Sigmoid colon (tissue), 7 donors: ENCODE data around the gene SDK1. TPM values are rescaled to one million over a fixed set of nuclear protein-coding genes. Genes with fewer than 3 reads are reported as not detected.

Experiments
- DNase-seq: peaks from one replicate; pipeline ENCODE4 v3.0.0-alpha.2; 2019
- H3K27ac ChIP-seq, 4 donors: fragments of 200-600 bp; sonication (generic); one replicate each; pipeline ENCODE4 v1.5.1; 2016 to 2019; ENCODE audit warnings: mild to moderate bottlenecking in 1 of 4
- H3K27me3 ChIP-seq, 3 donors: fragments of 200-600 bp; sonication (generic); one replicate each; pipeline ENCODE4 v1.5.1; 2019; ENCODE audit warnings: mild to moderate bottlenecking in 1 of 3
- H3K36me3 ChIP-seq, 4 donors: fragments of 200-600 bp; sonication (generic); one replicate each; pipeline ENCODE4 v1.5.1; 2016 to 2019
- H3K4me1 ChIP-seq, 4 donors: fragments of 200-600 bp; sonication (generic); one replicate each; pipeline ENCODE4 v1.5.1; 2017 to 2019
- H3K4me3 ChIP-seq, 4 donors: fragments of 200-600 bp; sonication (generic); one replicate each; pipeline ENCODE4 v1.5.1; 2017 to 2019; ENCODE audit warnings: mild to moderate bottlenecking in 2 of 4, moderate library complexity in 1 of 4
- H3K9me3 ChIP-seq, 4 donors: fragments of 200-600 bp in 3 of 4; sonication (generic) in 3 of 4; one replicate each; pipeline versions ENCODE4 v1.5.1 to v1.6.1; 2013 to 2019
- CTCF ChIP-seq, 4 experiments: fragments of 450-650 bp in 3 of 4; fragments of 200-600 bp in 1 of 4; IDR thresholded peaks; one replicate each; pipeline ENCODE4 v1.5.1; 2016 to 2019; ENCODE audit warnings: antibody characterized with exemption in 4 of 4, mild to moderate bottlenecking in 3 of 4, moderate library complexity in 2 of 4
- EP300 ChIP-seq, 4 donors: sonication (generic); formaldehyde crosslinking; IDR thresholded peaks; one replicate each; pipeline ENCODE4 v1.6.1; 2017; ENCODE audit warnings: antibody characterized with exemption in 4 of 4
- POLR2A ChIP-seq, 2 donors: fragments of 450-650 bp; IDR thresholded peaks; one replicate each; pipeline ENCODE4 v1.6.1; 2016; ENCODE audit warnings: antibody characterized with exemption in 2 of 2, mild to moderate bottlenecking in 2 of 2, moderate library complexity in 2 of 2
- POLR2AphosphoS5 ChIP-seq, 4 donors: sonication (generic); formaldehyde crosslinking; IDR thresholded peaks; one replicate each; pipeline ENCODE4 v1.6.1; 2017; ENCODE audit warnings: antibody characterized with exemption in 4 of 4
- WGBS, 2 donors: extraction: QIAGEN DNeasy Blood & Tissue Kit; methylation state at CpG; one replicate each; pipeline ENCODE4 v1.1.7; 2013; 5-methylcytosine and 5-hydroxymethylcytosine counted together
- intact Hi-C: fragments of 100-400 bp; cut with DNase I; formaldehyde crosslinking; loops from one replicate; pipeline ENCODE4 v1.15.1; 2023
- polyA plus RNA-seq, 3 donors: library from polyadenylated mRNA; stranded (reverse); fragments of 200-250 nt; gene quantifications; one replicate each; pipeline ENCODE4 v1.2.3, GENCODE V29; 2013
- total RNA-seq, 4 donors: library from RNA; depleted of rRNA; stranded (reverse); fragments of >200 nt; gene quantifications; one replicate each; pipeline ENCODE4 v1.1.0, GENCODE V29; 2016
- donor health status: healthy with polysubstance abuse.
- donor health status: Bipolar disorder and iron deficiency.
- donor health status: healthy.

SDK1 gene
- total and polyA plus RNA-seq, 7 donors: under 0.01 to 23.0 (median 10.0) TPM; not detected in 1

- intact Hi-C loops: no loop called here
- no peak for DNase-seq
- no peak for TF ChIP-seq EP300 (IDR thresholded peaks at IDR 0.05)
- no peak for TF ChIP-seq POLR2A (IDR thresholded peaks at IDR 0.05)
- no peak for TF ChIP-seq CTCF (IDR thresholded peaks at IDR 0.05)
- no peak for TF ChIP-seq POLR2AphosphoS5 (IDR thresholded peaks at IDR 0.05)
These were observed 798.6 kb downstream of the SDK1 start for GRCh38 chr7:4099651-4100050.

DNA sequence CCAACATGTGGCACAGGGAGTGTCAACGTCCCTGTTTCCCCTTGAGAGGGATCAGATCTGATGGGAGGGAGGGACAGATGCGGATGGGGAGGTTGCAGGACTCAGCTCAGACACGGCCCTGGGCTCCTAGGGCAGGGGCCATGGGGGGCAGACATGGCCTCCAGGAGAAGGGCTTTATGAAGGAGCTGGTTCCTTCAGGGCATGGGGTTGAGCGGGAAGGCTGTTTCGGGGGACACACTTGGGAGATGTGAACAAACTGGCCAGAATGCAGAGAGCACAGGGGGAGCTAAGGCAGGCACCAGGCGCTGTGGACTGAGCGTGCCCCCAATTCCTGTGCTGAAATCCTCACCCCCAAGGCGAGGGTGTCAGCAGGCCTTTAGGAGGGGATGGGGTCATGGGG is 799.1 kb downstream of the SDK1 start:
- WGBS, 2 donors: 86 to 88% methylated on average over 8 of the region's 8 CpGs
- H3K36me3 ChIP-seq: no peaks in the 10 kb centered on the region
- intact Hi-C loops: no loop called here
- no peak for DNase-seq
- no peak overlapping the region for H3K27ac ChIP-seq
- H3K27me3 ChIP-seq: no peaks in the 10 kb centered on the region
- H3K9me3 ChIP-seq: no peaks in the 10 kb centered on the region
- no peaks in the 10 kb centered on the region for H3K4me1 ChIP-seq
- H3K4me3 ChIP-seq: no peak overlapping the region
- no peak for TF ChIP-seq CTCF (IDR thresholded peaks at IDR 0.05)
- TF ChIP-seq POLR2A (IDR thresholded peaks at IDR 0.05): no peak
- no peak for TF ChIP-seq POLR2AphosphoS5 (IDR thresholded peaks at IDR 0.05)
- no peak for TF ChIP-seq EP300 (IDR thresholded peaks at IDR 0.05)

More at GRCh38 chr7:4099651-4100050, 798.6 kb downstream of the SDK1 start:
- H3K4me1 ChIP-seq: no peaks in the 10 kb centered on the region
- WGBS, 2 donors: 92 to 94% methylated on average over 14 of the region's 14 CpGs
- H3K4me3 ChIP-seq: no peak overlapping the region
- no peak overlapping the region for H3K27ac ChIP-seq
- H3K36me3 ChIP-seq: no peaks in the 10 kb centered on the region
- no peaks in the 10 kb centered on the region for H3K27me3 ChIP-seq
- H3K9me3 ChIP-seq: no peaks in the 10 kb centered on the region

DNA sequence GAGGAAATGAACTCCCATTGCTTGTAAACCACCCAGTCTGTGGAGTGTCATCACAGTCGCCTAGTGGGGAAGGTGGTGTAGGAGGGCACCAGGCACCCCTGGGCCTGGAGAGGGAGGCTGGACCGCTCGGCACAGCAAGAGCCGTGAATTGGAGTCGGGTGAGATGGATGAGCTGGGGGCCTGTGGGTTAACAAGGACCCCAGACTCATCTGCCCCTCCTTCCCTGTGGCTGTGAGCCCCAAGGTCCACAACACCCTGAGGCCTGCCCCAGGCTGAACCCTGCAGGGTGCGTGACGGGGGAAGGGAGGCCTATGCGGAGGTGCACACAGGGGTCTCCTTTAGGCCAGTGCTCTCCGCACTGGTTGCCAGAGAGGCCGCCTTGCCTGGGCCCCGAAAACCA is 799.6 kb downstream of the SDK1 start:
- H3K27me3 ChIP-seq: no peaks in the 10 kb centered on the region
- H3K36me3 ChIP-seq: no peaks in the 10 kb centered on the region
- 91 to 94% methylated on average over 11 of the region's 11 CpGs for WGBS, 2 donors
- H3K4me3 ChIP-seq: no peak overlapping the region
- intact Hi-C loops: no loop called here
- no peak overlapping the region for H3K27ac ChIP-seq
- no peaks in the 10 kb centered on the region for H3K4me1 ChIP-seq
- DNase-seq: no peak
- no peak for TF ChIP-seq EP300 (IDR thresholded peaks at IDR 0.05)
- TF ChIP-seq POLR2A (IDR thresholded peaks at IDR 0.05): no peak
- no peak for TF ChIP-seq POLR2AphosphoS5 (IDR thresholded peaks at IDR 0.05)
- TF ChIP-seq CTCF (IDR thresholded peaks at IDR 0.05): no peak
- no peaks in the 10 kb centered on the region for H3K9me3 ChIP-seq

DNA sequence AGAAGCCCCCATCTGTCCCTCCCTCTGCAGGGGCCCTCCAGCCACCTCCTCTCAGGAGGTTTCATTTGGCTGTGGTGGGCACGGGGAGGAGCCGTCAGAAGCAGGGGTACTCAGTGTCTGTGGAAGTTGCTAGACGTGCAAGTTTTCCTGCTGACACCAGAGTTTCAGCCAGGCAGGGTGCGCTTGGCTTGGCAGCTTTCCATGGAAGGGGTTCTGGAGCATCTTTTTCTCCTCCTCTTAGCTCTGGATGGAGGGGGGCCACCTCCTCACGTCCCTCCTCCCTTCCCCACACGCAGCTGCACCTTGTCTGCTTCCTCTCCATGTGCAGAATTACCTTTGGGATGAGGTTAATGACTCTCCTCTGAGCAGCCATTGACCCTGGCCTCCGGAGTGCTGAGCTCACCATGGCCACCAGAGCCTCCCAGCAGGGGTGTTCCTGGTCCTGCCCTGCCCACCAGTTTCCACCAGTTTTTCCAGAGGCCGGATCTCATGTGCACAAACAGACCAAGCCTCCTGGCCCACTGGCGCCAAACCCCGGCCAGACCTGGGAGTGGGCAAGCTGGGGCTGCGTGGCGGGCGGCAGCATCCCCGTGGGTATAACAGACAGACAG is 801.3 kb downstream of the SDK1 start:
- Histone ChIP-seq H3K27ac (no peak overlapping the region), H3K4me3 (no peak overlapping the region), H3K9me3 (no peaks in the 10 kb centered on the region), H3K36me3 (no peaks in the 10 kb centered on the region), H3K4me1 (no peaks in the 10 kb centered on the region), H3K27me3 (no peaks in the 10 kb centered on the region)
- WGBS, 2 donors: 77% methylated on average over 14 of the region's 14 CpGs
- DNase-seq: no peak
- intact Hi-C loops: no loop called here
- no peak for TF ChIP-seq POLR2AphosphoS5 (IDR thresholded peaks at IDR 0.05)
- TF ChIP-seq POLR2A (IDR thresholded peaks at IDR 0.05): no peak
- no peak for TF ChIP-seq EP300 (IDR thresholded peaks at IDR 0.05)
- TF ChIP-seq CTCF (IDR thresholded peaks at IDR 0.05): no peak
